22Rv1 (cell line): ENCODE results near the gene TBC1D5.

Source experiments
- H3K27ac ChIP-seq: fragments of 450-650 bp; 2 replicates; pipeline ENCODE4 v1.5.1; 2017
- CTCF ChIP-seq: fragments of 450-650 bp; IDR thresholded peaks from 2 replicates; pipeline ENCODE4 v1.5.1; 2017; ENCODE audit warnings: mild to moderate bottlenecking
- ZFX ChIP-seq: fragments of 450-650 bp; IDR thresholded peaks from 2 replicates; pipeline ENCODE4 v1.6.1; 2017; ENCODE audit warnings: antibody characterized with exemption, borderline replicate concordance

Gene TBC1D5

GRCh38 chr3:17745301-17745700, 2.9 kb upstream of the TBC1D5 start:
- TF ChIP-seq CTCF (no peak), ZFX (no peak)

DNA sequence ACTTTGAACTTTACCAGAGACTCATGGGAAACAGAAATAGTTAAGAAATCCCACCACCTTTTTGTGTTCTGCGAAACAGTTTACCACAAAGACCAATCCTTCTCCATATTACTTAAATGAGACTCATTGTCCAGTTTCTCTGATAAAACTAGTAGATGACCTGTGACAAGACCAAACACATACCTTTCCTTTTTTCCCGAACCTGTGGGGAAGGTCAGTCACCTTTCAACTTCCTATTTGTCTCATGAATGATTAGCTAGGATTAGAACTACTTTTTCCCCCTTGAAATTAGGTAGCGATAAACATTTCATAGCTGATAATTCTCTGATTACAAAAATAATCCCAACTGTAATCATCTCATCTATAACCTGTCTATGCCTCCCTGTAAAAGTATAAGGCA, 2.3 kb upstream of the TBC1D5 start:
- H3K27ac ChIP-seq, result no peak overlapping the region
- TF ChIP-seq CTCF, result no peak
- no peak for TF ChIP-seq ZFX

More at GRCh38 chr3:17745301-17745700, 2.9 kb upstream of the TBC1D5 start:
- no peak overlapping the region for H3K27ac ChIP-seq

DNA sequence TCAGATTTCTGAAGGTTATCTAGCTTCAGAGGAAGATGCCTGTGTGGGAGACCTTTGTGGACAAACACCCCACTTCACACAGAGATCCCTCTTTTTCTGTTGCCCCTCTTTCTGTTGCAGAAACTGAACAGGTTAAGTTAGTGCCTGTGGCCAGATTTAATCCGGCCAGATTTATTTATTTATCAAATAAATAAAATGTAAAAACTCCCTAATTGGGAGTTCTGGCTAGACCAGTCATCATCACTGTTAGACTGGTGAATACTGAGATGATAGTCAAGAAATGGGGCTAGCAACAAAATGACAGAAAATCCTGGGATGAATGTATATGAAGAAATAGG, 1.2 kb upstream of the TBC1D5 start:
- H3K27ac ChIP-seq, result peak overlapping the region; percentile 98
- no peak for TF ChIP-seq ZFX
- TF ChIP-seq CTCF, result no peak

DNA sequence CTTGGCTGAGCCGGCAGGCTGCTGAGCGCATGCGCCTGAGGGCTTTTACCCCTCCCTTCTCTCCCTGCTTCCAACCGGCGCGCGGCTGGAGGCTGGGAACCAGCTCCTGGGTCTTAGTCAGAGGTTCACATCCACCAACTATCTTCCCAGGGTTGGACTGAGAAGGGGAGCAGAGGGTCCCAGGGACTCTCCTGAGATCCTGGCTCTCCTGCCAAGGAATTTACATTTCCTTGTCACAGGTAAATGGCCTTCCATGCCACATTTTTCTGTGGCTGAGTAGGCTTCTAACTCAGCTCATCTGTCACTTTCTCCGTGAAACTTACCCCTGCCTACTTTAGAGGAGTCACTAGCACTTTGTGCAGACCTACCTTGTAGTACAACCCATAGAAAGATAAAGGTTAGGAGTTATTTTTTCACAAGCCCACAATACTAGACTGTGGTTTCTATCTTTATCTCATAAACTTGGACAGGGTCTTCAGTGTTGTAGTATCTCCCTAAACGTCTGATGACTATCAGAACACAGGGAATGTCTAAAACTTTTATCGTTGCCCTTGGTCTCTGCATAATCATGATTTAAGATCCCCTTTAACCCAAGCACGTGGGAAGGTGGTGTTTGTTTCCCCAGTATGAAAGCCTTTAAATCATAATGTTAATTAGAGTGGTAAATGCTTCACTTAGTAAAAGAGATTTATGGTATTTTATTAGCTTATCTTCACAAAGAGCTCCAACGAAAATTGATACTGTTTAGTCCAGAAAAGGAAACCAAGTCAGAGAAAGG, 638 bp upstream of the TBC1D5 start:
- peak overlapping the region; percentile 98 for H3K27ac ChIP-seq
- TF ChIP-seq ZFX (no peak), CTCF (no peak)

DNA sequence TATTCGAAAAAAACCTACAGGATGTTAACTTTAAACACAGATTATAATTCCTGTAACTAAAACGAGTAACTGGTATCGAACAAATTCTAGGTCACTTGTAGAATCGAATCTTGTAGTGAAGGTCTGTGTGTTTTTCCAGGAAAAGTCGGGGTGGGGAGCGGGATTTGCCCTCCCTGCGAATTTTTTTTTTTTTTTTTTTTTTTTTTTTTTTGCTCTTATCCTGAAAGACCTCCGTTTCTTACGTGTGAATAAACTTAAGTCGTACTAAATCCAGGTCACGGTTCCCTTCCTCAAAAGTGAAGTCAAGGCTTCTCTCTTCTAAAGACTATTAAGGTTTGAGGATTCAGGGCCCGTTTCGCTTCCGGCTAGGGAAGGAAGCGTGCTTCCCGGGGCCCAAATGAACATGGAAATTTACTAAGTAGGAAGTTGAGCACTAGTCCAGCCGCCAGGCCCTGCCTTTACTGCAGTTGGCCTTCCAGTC, 770 bp downstream of the TBC1D5 start:
- TF ChIP-seq ZFX (no peak), CTCF (no peak)
- peak overlapping the region; percentile 98 for H3K27ac ChIP-seq

DNA sequence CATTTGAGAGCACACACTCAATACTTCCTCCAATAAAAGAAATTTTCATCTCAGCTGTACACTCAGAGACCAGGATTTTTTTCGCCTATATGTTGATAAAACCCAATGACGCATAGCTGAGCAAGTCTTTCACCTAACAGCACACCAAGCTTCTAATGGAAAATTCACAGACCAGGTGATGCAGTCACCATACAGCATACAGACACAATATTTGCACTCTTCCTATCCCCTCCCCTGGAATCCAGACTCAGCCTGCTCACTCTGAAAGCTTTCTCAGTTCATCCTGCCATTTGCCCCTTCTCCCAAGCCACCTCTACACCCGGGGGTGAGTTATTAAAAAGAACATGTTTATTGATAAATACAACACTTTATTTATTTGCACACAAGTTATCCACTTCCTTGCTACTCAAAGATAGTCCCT, 1.7 kb downstream of the TBC1D5 start:
- TF ChIP-seq CTCF (no peak), ZFX (no peak)
- peak overlapping the region; percentile 98 for H3K27ac ChIP-seq

DNA sequence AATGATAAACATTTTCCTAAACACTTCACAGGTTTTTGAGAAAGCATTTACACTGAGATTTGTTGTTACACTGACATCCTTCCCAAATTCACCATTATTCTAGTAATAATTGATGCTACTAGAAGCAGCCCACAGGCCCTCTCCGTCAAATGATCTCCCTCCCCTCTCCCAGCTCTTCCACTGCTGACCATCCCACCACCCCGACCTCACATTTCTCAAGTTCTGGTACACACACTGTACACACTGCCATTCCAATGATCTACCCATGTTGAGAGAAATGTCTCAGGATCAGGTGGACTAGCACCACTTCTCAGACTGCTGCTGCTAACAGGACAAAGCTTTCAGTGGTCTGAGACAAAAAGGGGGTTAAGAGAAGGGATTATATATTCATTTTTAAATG, 3.5 kb downstream of the TBC1D5 start:
- no peak overlapping the region for H3K27ac ChIP-seq
- TF ChIP-seq ZFX (no peak), CTCF (no peak)
